Measurements from ENCODE around the gene IRF4.
"Not testable (repeated sequence)": the region's sequence is repeated elsewhere in the genome, so short reads cannot be mapped to it uniquely, and the experiment has no call there.

Gene IRF4

GRCh38 chr6:366389-367297 lies 24.9 kb upstream of the IRF4 start:
- DNase-seq: no peak

DNA sequence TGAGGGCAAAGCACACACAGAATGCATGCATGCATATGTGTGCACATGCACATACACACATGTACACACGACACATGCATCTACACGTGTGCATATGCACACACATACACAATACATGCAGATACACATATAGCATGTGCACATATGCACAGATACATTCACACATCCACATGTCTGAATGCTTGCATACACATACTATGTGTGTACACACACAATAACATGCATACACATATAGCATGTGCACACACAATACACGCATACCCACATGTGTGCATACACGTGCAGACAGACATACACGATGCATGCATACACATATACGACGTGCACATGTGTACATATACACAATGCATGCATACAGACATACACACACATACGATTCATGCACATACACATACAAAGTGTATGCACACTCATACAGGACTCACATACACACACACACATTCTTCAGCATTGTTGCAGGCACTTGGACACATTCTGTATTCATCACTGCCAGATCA lies 24.2 kb upstream of the IRF4 start:
- no peak for DNase-seq

- DNase-seq: no peak
Observed at GRCh38 chr6:367891-368630, 23.5 kb upstream of the IRF4 start.

DNA sequence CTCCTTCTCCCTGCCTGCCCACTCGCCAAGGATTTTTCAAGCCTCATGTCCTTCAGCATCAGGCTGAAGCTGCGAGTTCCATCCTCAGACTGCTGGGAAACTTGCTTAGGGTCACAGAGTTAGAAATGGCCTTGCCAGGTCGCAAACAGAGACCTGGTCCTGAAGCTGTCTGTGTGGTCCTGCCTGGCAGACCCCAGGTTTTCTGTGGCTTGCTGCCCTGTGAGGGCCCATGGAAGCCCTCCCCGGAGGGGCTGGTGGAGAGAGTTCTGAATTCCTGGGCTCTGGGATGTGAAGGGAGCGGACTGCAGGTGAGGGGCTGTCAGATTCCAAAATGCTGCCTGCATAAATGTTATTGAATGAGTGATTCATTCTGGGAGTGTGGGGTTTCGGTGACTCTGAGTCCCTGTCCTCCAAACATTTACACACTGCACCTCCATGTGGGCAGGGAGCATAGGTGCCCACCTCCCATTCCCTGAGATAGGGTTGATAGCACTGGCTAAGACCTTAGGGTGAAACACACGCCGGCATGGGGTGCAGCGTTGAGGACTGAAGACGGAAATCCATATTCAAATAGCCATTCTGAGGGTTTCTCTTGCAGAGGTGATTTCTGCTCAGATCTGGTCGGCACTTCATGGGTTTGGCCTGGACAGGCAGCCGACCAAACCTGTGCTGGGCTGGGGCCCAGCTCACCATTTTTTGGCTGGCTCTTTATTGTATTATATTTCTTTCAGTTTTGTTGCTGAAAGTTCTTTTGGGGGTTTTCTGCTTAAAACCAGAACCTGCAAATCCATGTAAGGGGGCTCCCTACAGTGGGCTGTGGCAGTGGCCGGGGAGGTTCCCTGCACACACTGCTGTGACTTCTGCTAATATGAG lies 21.8 kb upstream of the IRF4 start:
- DNase-seq: no peak

- no peak for DNase-seq
Observed at GRCh38 chr6:370555-370954, 21.0 kb upstream of the IRF4 start.

- DNase-seq: not testable (repeated sequence)
Observed at GRCh38 chr6:371851-372250, 19.7 kb upstream of the IRF4 start.

GRCh38 chr6:372336-372911 lies 19.1 kb upstream of the IRF4 start:
- DNase-seq: no peak

DNA sequence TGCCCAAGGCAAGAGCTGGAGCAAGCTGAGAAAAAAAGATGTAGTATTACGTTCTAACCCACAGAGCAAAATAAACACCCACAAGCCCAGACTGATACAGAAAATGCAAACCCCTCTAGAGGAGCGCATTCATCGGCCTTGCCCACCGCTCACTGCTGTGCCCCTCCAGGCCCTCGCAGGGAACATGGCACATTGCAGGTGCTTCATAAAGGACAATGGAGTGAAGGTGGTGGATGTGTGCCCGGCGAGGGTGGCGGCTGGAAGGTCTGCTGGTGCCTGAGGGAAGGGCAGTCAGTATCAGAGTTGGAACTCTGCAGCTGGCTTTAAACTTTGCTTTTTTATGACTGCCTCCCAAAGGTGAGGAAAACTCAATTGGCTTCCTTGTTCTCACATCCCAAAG lies 18.5 kb upstream of the IRF4 start:
- DNase-seq: no peak

GRCh38 chr6:373773-374724 lies 17.5 kb upstream of the IRF4 start:
- DNase-seq: no peak

- no peak for DNase-seq
Observed at GRCh38 chr6:374956-375355, 16.6 kb upstream of the IRF4 start.

DNA sequence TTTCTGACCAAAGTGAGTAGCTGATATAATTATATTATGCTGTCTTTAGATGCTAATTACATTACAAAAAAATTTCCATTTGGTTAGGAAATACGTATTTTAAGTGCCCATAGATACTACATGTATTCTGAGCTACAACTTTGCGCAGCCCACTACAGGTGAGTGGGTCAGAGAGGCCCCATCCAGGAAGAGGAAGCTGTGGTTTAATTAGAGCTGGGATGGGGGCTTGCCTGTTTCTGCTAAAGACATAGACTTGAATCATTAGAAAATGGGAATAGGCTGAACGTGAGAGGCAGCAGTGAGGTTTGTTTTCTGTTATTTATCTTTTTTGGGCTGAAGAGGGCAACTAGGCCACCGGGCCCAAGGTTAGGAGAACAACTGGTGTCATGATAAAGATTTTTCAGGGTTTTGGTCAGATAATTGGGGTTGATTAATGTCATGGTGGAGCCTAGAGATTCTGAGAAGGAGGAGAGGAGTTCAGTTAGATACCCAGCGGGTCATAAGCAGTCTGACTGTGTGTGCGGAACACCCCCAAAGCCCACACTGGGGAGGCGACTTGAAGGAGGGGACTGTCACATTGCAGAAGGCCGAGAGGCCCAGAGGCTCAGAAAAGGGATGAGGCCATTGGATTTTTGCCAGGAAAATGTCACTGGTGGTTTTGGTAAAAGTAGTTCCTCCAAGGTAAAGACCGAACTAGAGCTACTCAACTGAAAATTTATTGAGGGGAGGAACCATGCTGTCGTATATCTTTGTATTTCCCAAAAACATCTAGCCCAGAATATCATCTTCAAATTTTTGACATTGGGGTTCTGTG lies 14.5 kb upstream of the IRF4 start:
- no peak for DNase-seq

GRCh38 chr6:377641-378020 lies 13.9 kb upstream of the IRF4 start:
- not testable (repeated sequence) for DNase-seq

GRCh38 chr6:378090-378957 lies 13.2 kb upstream of the IRF4 start:
- no peak for DNase-seq

- DNase-seq: no peak
Observed at GRCh38 chr6:378958-379409, 12.6 kb upstream of the IRF4 start.

- no peak for DNase-seq
Observed at GRCh38 chr6:379410-380181, 12.0 kb upstream of the IRF4 start.

- DNase-seq: no peak
Observed at GRCh38 chr6:380234-381218, 11.0 kb upstream of the IRF4 start.

DNA sequence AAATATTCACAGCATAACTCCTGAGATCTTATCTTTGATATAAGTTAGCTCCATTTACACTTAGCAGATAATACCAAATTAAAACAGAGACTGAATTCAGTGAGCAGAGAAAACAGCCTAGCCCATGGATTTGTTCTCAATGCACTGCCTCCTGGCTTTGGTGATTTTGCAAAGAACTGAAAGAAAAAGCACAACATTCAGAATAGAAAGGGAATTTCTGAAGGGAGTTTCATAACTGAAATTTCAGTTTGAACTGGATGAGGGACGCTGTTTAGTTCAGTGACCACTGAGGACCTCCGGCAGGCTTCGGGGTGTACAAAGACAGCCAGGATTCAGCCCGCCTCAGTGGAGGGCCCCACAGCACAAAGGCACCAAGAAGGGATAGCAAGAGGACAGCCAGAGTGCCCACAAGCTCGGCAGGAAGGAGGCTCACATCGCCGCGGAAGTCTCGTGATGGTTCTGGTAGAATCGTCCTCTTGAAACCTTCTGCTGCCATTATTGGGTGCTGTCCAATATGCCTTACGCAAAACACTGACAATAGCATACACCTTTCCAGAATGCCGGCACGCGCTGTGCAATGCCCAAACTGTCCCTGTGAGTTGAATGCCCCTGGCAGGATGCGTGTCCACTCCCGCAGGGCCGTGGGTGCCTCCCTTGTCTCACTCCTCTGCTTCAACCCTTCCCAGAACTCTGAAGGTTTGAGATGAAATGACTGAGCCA lies 9.7 kb upstream of the IRF4 start:
- DNase-seq: no peak
